IPS-NIHi11 (cell line): ENCODE measurements around the gene LPCAT1.

Experiments used
- DNase-seq: peaks from one replicate; pipeline ENCODE4 v3.0.0; 2012; ENCODE audit warnings: mixed read lengths, low spot score

The LPCAT1 gene

GRCh38 chr5:1522601-1523479 lies 920 bp downstream of the LPCAT1 start:
- no peak for DNase-seq

GRCh38 chr5:1521671-1522600 lies 1.8 kb downstream of the LPCAT1 start:
- no peak for DNase-seq

GRCh38 chr5:1520791-1521453 lies 2.8 kb downstream of the LPCAT1 start:
- DNase-seq = no peak

GRCh38 chr5:1519631-1520210 lies 4.0 kb downstream of the LPCAT1 start:
- DNase-seq = no peak

- no peak for DNase-seq
Measured at GRCh38 chr5:1517838-1518237, 5.9 kb downstream of the LPCAT1 start.

- DNase-seq = no peak
Measured at GRCh38 chr5:1516615-1517601, 6.9 kb downstream of the LPCAT1 start.

- DNase-seq = no peak
Measured at GRCh38 chr5:1515921-1516571, 7.7 kb downstream of the LPCAT1 start.

- DNase-seq = no peak
Measured at GRCh38 chr5:1515311-1515920, 8.3 kb downstream of the LPCAT1 start.

- peak; percentile 85 for DNase-seq
Measured at GRCh38 chr5:1514819-1515310, 8.9 kb downstream of the LPCAT1 start.

GRCh38 chr5:1514027-1514818 lies 9.5 kb downstream of the LPCAT1 start:
- DNase-seq = no peak

GRCh38 chr5:1513326-1514026 lies 10.3 kb downstream of the LPCAT1 start:
- no peak for DNase-seq

GRCh38 chr5:1512541-1513291 lies 11.0 kb downstream of the LPCAT1 start:
- DNase-seq = no peak

GRCh38 chr5:1511651-1512540 lies 11.9 kb downstream of the LPCAT1 start:
- no peak for DNase-seq

GRCh38 chr5:1511048-1511447 lies 12.7 kb downstream of the LPCAT1 start:
- DNase-seq = no peak

GRCh38 chr5:1510631-1511030 lies 13.1 kb downstream of the LPCAT1 start:
- DNase-seq = no peak

GRCh38 chr5:1510151-1510561 lies 13.6 kb downstream of the LPCAT1 start:
- DNase-seq = no peak
